A549 (cell line): Measurements from ENCODE around the gene PSD2. TPM values are rescaled to one million over a fixed set of nuclear protein-coding genes. Genes with fewer than 3 reads are reported as not detected.

Experiments
- ATAC-seq, 2 experiments: fragments of 200-7000 bp in 1 of 2; fragments of >200 bp in 1 of 2; cut with Nextera tagmentation in 1 of 2; cut with Tn5 transposase in 1 of 2; 3 replicates each; pipeline versions ENCODE4 v1.8.0 to v1.9.1; 2018 to 2020; ENCODE audit warnings: mild to moderate bottlenecking in 1 of 2, moderate library complexity in 1 of 2
- CTCF ChIA-PET: fragments of 300-600 bp; sonication (Branson Sonifier 250); formaldehyde crosslinking; extraction: SDS; loops from one replicate; lab custom pipeline; 2021; ENCODE audit warnings: antibody characterized with exemption, inconsistent platforms; lab: Yijun Ruan, JAX
- POLR2A ChIA-PET: fragments of 350-600 bp; formaldehyde crosslinking; extraction: SDS; loops from one replicate; lab custom pipeline; 2021; ENCODE audit warnings: antibody characterized with exemption, inconsistent platforms; lab: Yijun Ruan, JAX
- DNase-seq, 2 experiments: peaks; one replicate each; pipeline versions ENCODE4 v3.0.0 to v3.0.0-alpha.2; 2011 to 2016; ENCODE audit warnings: low read depth in 1 of 2, low spot score in 1 of 2
- FAIRE-seq: peaks from 2 replicates; lab custom pipeline; 2011; peaks lifted over from hg19 to GRCh38; lab: Jason Lieb, UNC
- H3K27ac ChIP-seq, 2 experiments: fragments of >200 bp; sonication (Bioruptor Twin); formaldehyde crosslinking; 3 replicates each; pipeline ENCODE4 v1.5.1; 2016 to 2017
- H3K4me1 ChIP-seq: fragments of >200 bp; sonication (Bioruptor Twin); formaldehyde crosslinking; 3 replicates; pipeline ENCODE4 v1.6.1; 2016
- H3K4me2 ChIP-seq: fragments of >200 bp; sonication (Bioruptor Twin); formaldehyde crosslinking; 3 replicates; pipeline ENCODE4 v1.6.1; 2016
- H3K4me3 ChIP-seq: fragments of >200 bp; sonication (Bioruptor Twin); formaldehyde crosslinking; 3 replicates; pipeline ENCODE4 v1.5.1; 2016
- H3K9me3 ChIP-seq: fragments of >200 bp; sonication (Bioruptor Twin); formaldehyde crosslinking; 3 replicates; pipeline ENCODE4 v1.6.1; 2016
- CEBPB ChIP-seq, 2 experiments: fragments of >200 bp in 1 of 2; sonication (Bioruptor Twin) in 1 of 2; formaldehyde crosslinking in 1 of 2; IDR thresholded peaks; 2 replicates each; pipeline ENCODE4 v1.6.1; 2012 to 2016
- EP300 ChIP-seq, 2 experiments: fragments of >200 bp; sonication (Bioruptor Twin); formaldehyde crosslinking; IDR thresholded peaks; 2 replicates in 1 of 2; 3 replicates in 1 of 2; pipeline ENCODE4 v1.6.1; 2016 to 2017
- HOXB13 ChIP-seq: fragments of 250-450 bp; sonication (Bioruptor Pico); IDR thresholded peaks from 2 replicates; pipeline ENCODE4 v1.5.0; 2020; ENCODE audit warnings: low read depth, mild to moderate bottlenecking, moderate library complexity
- HOXB5 ChIP-seq: fragments of 250-450 bp; sonication (Bioruptor Pico); IDR thresholded peaks from 2 replicates; pipeline ENCODE4 v1.5.0; 2020; ENCODE audit warnings: mild to moderate bottlenecking, moderate library complexity
- JUNB ChIP-seq: fragments of >200 bp; sonication (Bioruptor Twin); formaldehyde crosslinking; IDR thresholded peaks from 2 replicates; pipeline ENCODE4 v1.6.1; 2016
- NFE2L2 ChIP-seq: fragments of 150-350 bp; conservative IDR thresholded peaks from 2 replicates; pipeline ENCODE4 v1.6.1; 2014; ENCODE audit warnings: low read length
- RFX5 ChIP-seq: fragments of 450-650 bp; IDR thresholded peaks from 2 replicates; pipeline ENCODE4 v1.7.1; 2014; ENCODE audit warnings: antibody characterized with exemption, mild to moderate bottlenecking, moderate library complexity
- RNF2 ChIP-seq: fragments of 200-600 bp; sonication (generic); IDR thresholded peaks from 2 replicates; pipeline ENCODE4 v1.6.1; 2016; ENCODE audit warnings: low read depth, mild to moderate bottlenecking, antibody characterized with exemption, moderate library complexity, borderline replicate concordance
- SREBF2 ChIP-seq: fragments of 450-650 bp; IDR thresholded peaks from 2 replicates; pipeline ENCODE4 v1.6.1; 2014; ENCODE audit warnings: mild to moderate bottlenecking, moderate library complexity
- TP53 ChIP-seq: fragments of 250-450 bp; sonication (Bioruptor Pico); IDR thresholded peaks from 2 replicates; pipeline ENCODE4 v1.5.0; 2021; ENCODE audit warnings: mild to moderate bottlenecking, moderate library complexity
- ZFP36 ChIP-seq: fragments of 450-650 bp; IDR thresholded peaks from 2 replicates; pipeline ENCODE4 v1.6.1; 2014; ENCODE audit warnings: borderline replicate concordance; ENCODE audit not compliant: partially characterized antibody
- ZNF302 ChIP-seq: fragments of 250-450 bp; sonication (Bioruptor Pico); IDR thresholded peaks from 2 replicates; pipeline ENCODE4 v1.9.0; 2021; ENCODE audit warnings: inconsistent platforms, mild to moderate bottlenecking, moderate library complexity
- ZSCAN20 ChIP-seq: fragments of 250-450 bp; sonication (Bioruptor Pico); IDR thresholded peaks from 2 replicates; pipeline ENCODE4 v1.8.0; 2022; ENCODE audit warnings: mild to moderate bottlenecking, moderate library complexity
- WGBS: methylation state at CpG from one replicate; pipeline ENCODE4 v1.1.6; 2017; ENCODE audit errors: missing lambda C conversion rate; 5-methylcytosine and 5-hydroxymethylcytosine counted together
- polyA plus RNA-seq, 4 experiments: library from polyadenylated mRNA; depleted of rRNA in 3 of 4; stranded (reverse); fragments of >200 nt; fragmentation: RNase III in 1 of 4; extraction: RNeasy Plus Mini Kit Qiagen cat#74134 plus additional on column Dnase treatment in 1 of 4; gene quantifications; 2 replicates in 3 of 4; 3 replicates in 1 of 4; pipeline ENCODE4 v1.2.3, GENCODE V29; 2011 to 2017
- TF ChIP-seq, protein P1 (sequence below): fragments of 200-600 bp; sonication (generic); IDR thresholded peaks from 2 replicates; pipeline ENCODE4 v1.6.1; 2016; ENCODE audit warnings: antibody characterized with exemption, mild to moderate bottlenecking, moderate library complexity
- TF ChIP-seq, protein P2 (sequence below): fragments of >200 bp; sonication (Bioruptor Twin); formaldehyde crosslinking; IDR thresholded peaks from 2 replicates; pipeline ENCODE4 v1.6.1; 2016
- TF ChIP-seq, protein P3 (sequence below): fragments of 250-450 bp; sonication (Bioruptor Pico); IDR thresholded peaks from 2 replicates; pipeline ENCODE4 v1.5.0; 2021; ENCODE audit warnings: mild to moderate bottlenecking, moderate library complexity, borderline replicate concordance

PSD2 gene
- polyA plus RNA-seq, 2 of the 4 experiments (the other 2 are of a cell fraction), result 0.05 TPM; not detected in 1

DNA sequence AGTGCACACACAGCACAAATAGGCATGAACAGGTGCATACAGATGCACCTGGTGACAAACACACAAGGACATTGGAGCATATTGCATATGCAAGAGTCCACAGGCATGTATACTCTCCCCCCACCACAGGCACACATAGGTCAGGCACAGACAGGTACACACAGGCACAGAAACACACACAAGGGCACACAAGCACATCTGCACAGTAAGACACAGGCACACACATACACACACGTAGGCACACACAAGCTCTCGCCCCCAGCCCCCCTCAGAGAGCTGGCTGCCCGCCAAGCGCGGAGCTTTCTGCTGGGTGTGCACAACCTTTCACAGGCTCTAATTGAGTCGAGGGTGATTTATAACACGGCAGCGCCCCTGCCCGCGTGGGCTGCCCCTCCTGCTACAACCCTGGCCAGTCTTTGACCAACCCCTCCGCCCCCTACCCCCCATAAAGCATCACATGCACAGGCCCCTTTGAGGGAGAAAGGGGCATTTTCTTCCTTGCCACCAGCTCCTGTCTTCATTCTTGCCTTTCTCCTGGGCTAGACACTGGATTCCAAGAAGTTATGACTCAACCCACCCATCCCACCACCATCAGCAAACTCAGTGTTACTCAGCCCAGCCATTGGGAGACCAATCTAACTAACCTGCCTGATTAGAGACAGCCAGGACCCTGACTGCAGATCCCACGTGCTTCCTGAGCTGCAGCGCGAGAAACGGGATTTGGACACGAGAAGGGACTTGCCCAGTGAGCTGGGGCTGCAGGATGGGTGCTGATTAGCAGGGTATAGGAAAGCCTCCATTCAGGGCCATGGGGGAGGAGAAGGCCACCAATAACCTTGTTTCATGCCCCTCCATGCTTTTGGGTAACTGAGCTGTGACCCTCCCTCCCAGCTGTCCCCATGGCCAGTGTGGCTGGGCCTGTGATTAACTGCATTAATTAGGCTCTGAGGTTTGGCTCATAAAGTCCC, 42.8 kb upstream of the PSD2 start:
- peak in 1 of 2 experiments; percentile 12; a peak in 2 of 6 replicates for ATAC-seq
- no peak for DNase-seq
- no peak overlapping the region for H3K4me2 ChIP-seq
- H3K4me3 ChIP-seq, result no peak overlapping the region
- WGBS, result 39% methylated on average over 12 of the region's 16 CpGs
- ChIA-PET POLR2A (no interaction called here), CTCF (interaction anchor here (0.6 to 5.3 kb wide), 13 partner anchors 11 to 330 kb away, joined by 3 to 33 read pairs (median 4); no protein-coding TSS in a partner anchor)
- FAIRE-seq, result no peak
- peaks cover 12% of the 10 kb centered on the region; the same call in 2 of the 3 replicates for H3K4me1 ChIP-seq
- no peaks in the 10 kb centered on the region for H3K9me3 ChIP-seq
- TF ChIP-seq, protein P1, sequence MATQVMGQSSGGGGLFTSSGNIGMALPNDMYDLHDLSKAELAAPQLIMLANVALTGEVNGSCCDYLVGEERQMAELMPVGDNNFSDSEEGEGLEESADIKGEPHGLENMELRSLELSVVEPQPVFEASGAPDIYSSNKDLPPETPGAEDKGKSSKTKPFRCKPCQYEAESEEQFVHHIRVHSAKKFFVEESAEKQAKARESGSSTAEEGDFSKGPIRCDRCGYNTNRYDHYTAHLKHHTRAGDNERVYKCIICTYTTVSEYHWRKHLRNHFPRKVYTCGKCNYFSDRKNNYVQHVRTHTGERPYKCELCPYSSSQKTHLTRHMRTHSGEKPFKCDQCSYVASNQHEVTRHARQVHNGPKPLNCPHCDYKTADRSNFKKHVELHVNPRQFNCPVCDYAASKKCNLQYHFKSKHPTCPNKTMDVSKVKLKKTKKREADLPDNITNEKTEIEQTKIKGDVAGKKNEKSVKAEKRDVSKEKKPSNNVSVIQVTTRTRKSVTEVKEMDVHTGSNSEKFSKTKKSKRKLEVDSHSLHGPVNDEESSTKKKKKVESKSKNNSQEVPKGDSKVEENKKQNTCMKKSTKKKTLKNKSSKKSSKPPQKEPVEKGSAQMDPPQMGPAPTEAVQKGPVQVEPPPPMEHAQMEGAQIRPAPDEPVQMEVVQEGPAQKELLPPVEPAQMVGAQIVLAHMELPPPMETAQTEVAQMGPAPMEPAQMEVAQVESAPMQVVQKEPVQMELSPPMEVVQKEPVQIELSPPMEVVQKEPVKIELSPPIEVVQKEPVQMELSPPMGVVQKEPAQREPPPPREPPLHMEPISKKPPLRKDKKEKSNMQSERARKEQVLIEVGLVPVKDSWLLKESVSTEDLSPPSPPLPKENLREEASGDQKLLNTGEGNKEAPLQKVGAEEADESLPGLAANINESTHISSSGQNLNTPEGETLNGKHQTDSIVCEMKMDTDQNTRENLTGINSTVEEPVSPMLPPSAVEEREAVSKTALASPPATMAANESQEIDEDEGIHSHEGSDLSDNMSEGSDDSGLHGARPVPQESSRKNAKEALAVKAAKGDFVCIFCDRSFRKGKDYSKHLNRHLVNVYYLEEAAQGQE, result no peak
- TF ChIP-seq HOXB5 (no peak), SREBF2 (no peak), TP53 (CRISPR knock-in tag) (no peak), ZSCAN20 (CRISPR knock-in tag) (no peak), JUNB (no peak), RFX5 (no peak), EP300 (IDR thresholded peaks at IDR 0.05) (no peak), CEBPB (IDR thresholded peaks at IDR 0.05) (no peak), HOXB13 (CRISPR knock-in tag) (no peak)
- TF ChIP-seq, protein P2, sequence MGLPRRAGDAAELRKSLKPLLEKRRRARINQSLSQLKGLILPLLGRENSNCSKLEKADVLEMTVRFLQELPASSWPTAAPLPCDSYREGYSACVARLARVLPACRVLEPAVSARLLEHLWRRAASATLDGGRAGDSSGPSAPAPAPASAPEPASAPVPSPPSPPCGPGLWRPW, result no peak
- H3K27ac ChIP-seq, result peak overlapping the region in 1 of 2 experiments; percentile 53; a peak in 1 of 6 replicates

DNA sequence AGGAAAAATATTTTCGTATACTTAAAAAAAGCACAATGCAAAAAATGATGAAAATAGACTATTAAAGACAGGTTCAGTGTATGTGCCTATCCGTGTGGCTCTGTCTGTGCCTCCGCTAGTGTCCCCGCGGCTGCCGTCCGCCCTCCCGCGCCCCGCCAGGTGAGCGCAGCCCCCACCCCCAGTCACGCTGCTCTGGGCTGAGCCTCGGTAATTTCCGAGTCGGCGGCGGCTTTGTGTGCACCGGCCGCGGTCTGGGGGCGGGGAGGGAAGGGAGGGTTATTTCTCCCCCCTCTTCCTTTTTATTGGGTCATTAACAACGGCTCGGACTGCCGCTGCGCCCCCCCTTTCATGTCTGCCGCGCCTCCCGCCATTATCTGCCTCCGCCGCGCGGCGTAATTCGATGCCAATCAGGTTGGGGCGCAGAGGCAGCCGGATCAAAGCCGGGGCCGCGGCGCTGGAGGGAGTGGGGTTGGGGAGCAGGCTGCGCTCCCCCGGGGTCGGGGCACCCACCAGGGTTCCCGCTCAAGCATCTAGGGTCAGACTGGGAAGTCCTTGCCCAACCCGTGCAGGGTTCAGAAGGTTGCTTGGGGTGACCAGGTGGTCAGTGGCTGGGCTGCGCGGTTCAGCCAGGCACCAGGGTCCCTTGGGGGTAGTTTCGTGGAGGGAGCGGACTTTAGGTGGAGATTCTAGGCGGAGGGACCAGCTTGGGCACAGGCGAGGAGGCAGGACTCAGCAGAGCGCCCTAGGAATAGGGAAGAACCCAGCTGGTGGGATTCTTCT, 39.5 kb upstream of the PSD2 start:
- peak overlapping the region; percentile 78 for H3K4me2 ChIP-seq
- ATAC-seq, result no peak
- WGBS, result 41% methylated on average over 47 of the region's 52 CpGs
- peak overlapping the region in 1 of 2 experiments; percentile 66; a peak in 3 of 6 replicates for H3K27ac ChIP-seq
- CTCF ChIA-PET, result interaction anchor here (0.6 to 5.3 kb wide), 5 partner anchors 10 to 131 kb away, joined by 4 to 33 read pairs (median 18); no protein-coding TSS in a partner anchor
- DNase-seq, result no peak
- H3K4me1 ChIP-seq, result peaks cover 10% of the 10 kb centered on the region; the same call in 1 of the 3 replicates
- no peaks in the 10 kb centered on the region for H3K9me3 ChIP-seq
- no peak for FAIRE-seq
- peak overlapping the region; percentile 34 for H3K4me3 ChIP-seq
- TF ChIP-seq, protein P3, sequence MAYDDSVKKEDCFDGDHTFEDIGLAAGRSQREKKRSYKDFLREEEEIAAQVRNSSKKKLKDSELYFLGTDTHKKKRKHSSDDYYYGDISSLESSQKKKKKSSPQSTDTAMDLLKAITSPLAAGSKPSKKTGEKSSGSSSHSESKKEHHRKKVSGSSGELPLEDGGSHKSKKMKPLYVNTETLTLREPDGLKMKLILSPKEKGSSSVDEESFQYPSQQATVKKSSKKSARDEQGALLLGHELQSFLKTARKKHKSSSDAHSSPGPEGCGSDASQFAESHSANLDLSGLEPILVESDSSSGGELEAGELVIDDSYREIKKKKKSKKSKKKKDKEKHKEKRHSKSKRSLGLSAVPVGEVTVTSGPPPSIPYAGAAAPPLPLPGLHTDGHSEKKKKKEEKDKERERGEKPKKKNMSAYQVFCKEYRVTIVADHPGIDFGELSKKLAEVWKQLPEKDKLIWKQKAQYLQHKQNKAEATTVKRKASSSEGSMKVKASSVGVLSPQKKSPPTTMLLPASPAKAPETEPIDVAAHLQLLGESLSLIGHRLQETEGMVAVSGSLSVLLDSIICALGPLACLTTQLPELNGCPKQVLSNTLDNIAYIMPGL, result no peak
- TF ChIP-seq ZFP36 (no peak), RNF2 (no peak), ZNF302 (CRISPR knock-in tag) (no peak), NFE2L2 (no peak)
- TF ChIP-seq, all 56 proteins: peak for 0
- POLR2A ChIA-PET, result no interaction called here
